ENCODE measurements around the gene HELT.

Gene HELT

DNA sequence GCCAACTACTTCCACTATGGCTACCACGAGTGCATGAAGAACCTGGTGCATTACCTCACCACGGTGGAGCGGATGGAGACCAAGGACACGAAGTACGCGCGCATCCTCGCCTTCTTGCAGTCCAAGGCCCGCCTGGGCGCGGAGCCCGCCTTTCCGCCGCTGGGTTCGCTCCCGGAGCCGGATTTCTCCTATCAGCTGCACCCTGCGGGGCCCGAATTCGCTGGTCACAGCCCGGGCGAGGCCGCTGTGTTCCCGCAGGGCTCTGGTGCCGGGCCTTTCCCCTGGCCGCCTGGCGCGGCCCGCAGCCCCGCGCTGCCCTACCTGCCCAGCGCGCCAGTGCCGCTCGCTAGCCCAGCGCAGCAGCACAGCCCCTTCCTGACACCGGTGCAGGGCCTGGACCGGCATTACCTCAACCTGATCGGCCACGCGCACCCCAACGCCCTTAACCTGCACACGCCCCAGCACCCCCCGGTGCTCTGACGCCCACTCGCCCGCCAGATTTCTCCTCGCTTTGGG, 2.1 kb downstream of the HELT start:
- TF ChIP-seq ZBTB20 (tag by site-specific recombination; IDR thresholded peaks at IDR 0.05) = peak; percentile 40; the same call in 1 of the 2 replicates
- TF ChIP-seq SP2 (tag by site-specific recombination; IDR thresholded peaks at IDR 0.05) = peak; percentile 43
- peak; percentile 74 for TF ChIP-seq ZBTB8A (tag by site-specific recombination; IDR thresholded peaks at IDR 0.05)
- peak; percentile 50 for TF ChIP-seq ZFHX2 (tag by site-specific recombination; conservative IDR thresholded peaks at IDR 0.05)
- TF ChIP-seq ZNF140 (tag by site-specific recombination; IDR thresholded peaks at IDR 0.05) = no peak
- TF ChIP-seq, protein P1, sequence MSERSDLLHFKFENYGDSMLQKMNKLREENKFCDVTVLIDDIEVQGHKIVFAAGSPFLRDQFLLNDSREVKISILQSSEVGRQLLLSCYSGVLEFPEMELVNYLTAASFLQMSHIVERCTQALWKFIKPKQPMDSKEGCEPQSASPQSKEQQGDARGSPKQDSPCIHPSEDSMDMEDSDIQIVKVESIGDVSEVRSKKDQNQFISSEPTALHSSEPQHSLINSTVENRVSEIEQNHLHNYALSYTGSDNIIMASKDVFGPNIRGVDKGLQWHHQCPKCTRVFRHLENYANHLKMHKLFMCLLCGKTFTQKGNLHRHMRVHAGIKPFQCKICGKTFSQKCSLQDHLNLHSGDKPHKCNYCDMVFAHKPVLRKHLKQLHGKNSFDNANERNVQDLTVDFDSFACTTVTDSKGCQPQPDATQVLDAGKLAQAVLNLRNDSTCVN (tag by site-specific recombination; optimal IDR thresholded peaks at IDR 0.05) = peak; percentile 72
- TF ChIP-seq, protein P2, sequence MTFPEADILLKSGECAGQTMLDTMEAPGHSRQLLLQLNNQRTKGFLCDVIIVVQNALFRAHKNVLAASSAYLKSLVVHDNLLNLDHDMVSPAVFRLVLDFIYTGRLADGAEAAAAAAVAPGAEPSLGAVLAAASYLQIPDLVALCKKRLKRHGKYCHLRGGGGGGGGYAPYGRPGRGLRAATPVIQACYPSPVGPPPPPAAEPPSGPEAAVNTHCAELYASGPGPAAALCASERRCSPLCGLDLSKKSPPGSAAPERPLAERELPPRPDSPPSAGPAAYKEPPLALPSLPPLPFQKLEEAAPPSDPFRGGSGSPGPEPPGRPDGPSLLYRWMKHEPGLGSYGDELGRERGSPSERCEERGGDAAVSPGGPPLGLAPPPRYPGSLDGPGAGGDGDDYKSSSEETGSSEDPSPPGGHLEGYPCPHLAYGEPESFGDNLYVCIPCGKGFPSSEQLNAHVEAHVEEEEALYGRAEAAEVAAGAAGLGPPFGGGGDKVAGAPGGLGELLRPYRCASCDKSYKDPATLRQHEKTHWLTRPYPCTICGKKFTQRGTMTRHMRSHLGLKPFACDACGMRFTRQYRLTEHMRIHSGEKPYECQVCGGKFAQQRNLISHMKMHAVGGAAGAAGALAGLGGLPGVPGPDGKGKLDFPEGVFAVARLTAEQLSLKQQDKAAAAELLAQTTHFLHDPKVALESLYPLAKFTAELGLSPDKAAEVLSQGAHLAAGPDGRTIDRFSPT (tag by site-specific recombination; IDR thresholded peaks at IDR 0.05) = no peak
- Histone ChIP-seq H3K4me1 (ENCODE audit: control insufficient read depth, insufficient read depth, low read length) (peaks cover 4% of the 10 kb centered on the region), H3K4me3 (ENCODE audit: low read depth, low read length) (peak overlapping the region; percentile 38), H3K9me3 (ENCODE audit: control insufficient read depth, insufficient read depth, low read depth, low read length) (no peaks in the 10 kb centered on the region), H3K27ac (ENCODE audit: extremely low read depth, low read depth, low read length) (peak overlapping the region; percentile 34; the same call in 1 of the 2 replicates), H3K36me3 (ENCODE audit: control insufficient read depth in 2 of 2, insufficient read depth in 1 of 2, low read length in 2 of 2) (no peaks in the 10 kb centered on the region)
- POLR2A ChIA-PET = interaction anchor here (1.6 kb wide), 1 partner anchor 286 kb away, joined by 4 read pairs; the partner anchor contains the start of gene CENPU
- CTCF ChIA-PET = interaction anchor here (0.6 to 1.2 kb wide), 2 partner anchors 76 to 275 kb away, joined by 3 read pairs; no protein-coding TSS in a partner anchor

DNA sequence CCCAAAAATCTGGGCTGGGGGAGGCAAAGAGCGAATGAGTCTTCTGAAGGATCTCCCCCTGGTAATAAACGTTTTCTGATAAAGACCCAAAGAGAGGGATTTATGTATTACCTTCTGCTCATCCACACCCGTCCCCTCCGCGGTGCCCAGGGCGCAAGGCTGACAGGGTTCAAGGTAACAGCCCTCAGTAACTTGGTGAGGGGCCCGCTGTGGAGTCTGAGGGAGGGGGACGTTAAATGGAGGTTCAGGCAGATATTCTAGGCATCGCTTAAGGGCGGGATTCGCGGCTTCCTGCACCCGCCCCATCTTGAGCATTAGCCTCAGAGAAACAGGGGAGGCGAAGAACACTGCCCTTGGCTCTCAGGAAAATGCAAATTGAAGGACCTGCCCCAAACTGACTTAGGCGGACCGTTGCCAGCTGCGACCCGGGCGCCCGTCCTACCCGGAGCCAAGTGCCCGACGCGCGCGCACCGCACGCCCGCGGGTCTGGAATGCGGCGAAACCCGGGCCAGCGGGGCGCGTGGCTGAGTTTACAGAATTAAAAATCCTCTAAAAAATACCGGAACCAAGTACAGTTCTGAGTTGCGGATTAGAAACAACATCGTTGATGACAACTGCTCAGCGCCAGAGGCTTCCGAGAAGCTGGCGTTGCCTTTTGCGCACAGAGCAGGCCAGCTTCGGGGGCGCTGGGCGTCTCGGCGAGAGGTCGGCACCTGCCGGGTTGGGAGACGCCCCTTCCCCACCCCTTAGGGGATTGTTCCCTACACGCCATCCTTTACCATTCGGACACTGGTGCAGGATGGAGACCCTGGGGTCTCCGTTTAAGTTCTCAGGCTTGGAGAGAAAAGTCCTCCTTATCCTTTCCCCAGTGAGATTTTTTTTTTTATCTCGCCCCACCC, 2.8 kb downstream of the HELT start:
- no peaks in the 10 kb centered on the region for H3K9me3 ChIP-seq (ENCODE audit: control insufficient read depth, insufficient read depth, low read depth, low read length)
- POLR2A ChIA-PET = no interaction called here
- H3K4me1 ChIP-seq (ENCODE audit: control insufficient read depth, insufficient read depth, low read length) = peaks cover 4% of the 10 kb centered on the region
- CTCF ChIA-PET = interaction anchor here (0.6 kb wide), 1 partner anchor 75 kb away, joined by 3 read pairs; no protein-coding TSS in a partner anchor
- no peak overlapping the region for H3K4me3 ChIP-seq (ENCODE audit: low read depth, low read length)
- H3K27ac ChIP-seq (ENCODE audit: extremely low read depth, low read depth, low read length) = peak overlapping the region; percentile 34; the same call in 1 of the 2 replicates
- no peaks in the 10 kb centered on the region for H3K36me3 ChIP-seq (ENCODE audit: control insufficient read depth in 2 of 2, insufficient read depth in 1 of 2, low read length in 2 of 2)
- TF ChIP-seq SP3 (tag by site-specific recombination; IDR thresholded peaks at IDR 0.05) = 0 out of 2 replicates have a peak, but pooled peaks have one; percentile 15
- no peak for TF ChIP-seq OVOL3 (tag by site-specific recombination; IDR thresholded peaks at IDR 0.05)
- no peak for TF ChIP-seq ZFP69B (tag by site-specific recombination; IDR thresholded peaks at IDR 0.05)
- no peak for TF ChIP-seq ZNF610 (tag by site-specific recombination; IDR thresholded peaks at IDR 0.05; ENCODE audit: borderline replicate concordance)
- no peak for TF ChIP-seq ZNF266 (tag by site-specific recombination; IDR thresholded peaks at IDR 0.05; ENCODE audit: low read depth)
- TF ChIP-seq KLF10 (tag by site-specific recombination; IDR thresholded peaks at IDR 0.05) = no peak
- peak; percentile 46 for TF ChIP-seq SP2 (tag by site-specific recombination; IDR thresholded peaks at IDR 0.05)
- TF ChIP-seq ZNF48 (tag by site-specific recombination; IDR thresholded peaks at IDR 0.05) = no peak
- TF ChIP-seq, protein P1 (tag by site-specific recombination; optimal IDR thresholded peaks at IDR 0.05) = peak; percentile 31
- no peak for TF ChIP-seq ZNF366 (tag by site-specific recombination; conservative IDR thresholded peaks at IDR 0.05)
- TF ChIP-seq ZNF654 (tag by site-specific recombination; IDR thresholded peaks at IDR 0.05; ENCODE audit: low read depth) = no peak
- no peak for TF ChIP-seq MEIS1 (CRISPR knock-in tag; IDR thresholded peaks at IDR 0.05; ENCODE audit: borderline replicate concordance)
- TF ChIP-seq ZIC2 (tag by site-specific recombination; IDR thresholded peaks at IDR 0.05) = 0 out of 2 replicates have a peak, but pooled peaks have one; percentile 9
- no peak for TF ChIP-seq ZNF837 (tag by site-specific recombination; IDR thresholded peaks at IDR 0.05)
- 0 out of 2 replicates have a peak, but pooled peaks have one; percentile 33 for TF ChIP-seq KLF1 (tag by site-specific recombination; IDR thresholded peaks at IDR 0.05)
- TF ChIP-seq ZNF335 (tag by site-specific recombination; conservative IDR thresholded peaks at IDR 0.05) = peak; percentile 53
- no peak for TF ChIP-seq PRDM1 (tag by site-specific recombination; IDR thresholded peaks at IDR 0.05)
- TF ChIP-seq YY1 (tag by site-specific recombination; IDR thresholded peaks at IDR 0.05) = no peak
- no peak for TF ChIP-seq KLF7 (tag by site-specific recombination; IDR thresholded peaks at IDR 0.05; ENCODE audit: borderline replicate concordance)
- TF ChIP-seq, protein P3, sequence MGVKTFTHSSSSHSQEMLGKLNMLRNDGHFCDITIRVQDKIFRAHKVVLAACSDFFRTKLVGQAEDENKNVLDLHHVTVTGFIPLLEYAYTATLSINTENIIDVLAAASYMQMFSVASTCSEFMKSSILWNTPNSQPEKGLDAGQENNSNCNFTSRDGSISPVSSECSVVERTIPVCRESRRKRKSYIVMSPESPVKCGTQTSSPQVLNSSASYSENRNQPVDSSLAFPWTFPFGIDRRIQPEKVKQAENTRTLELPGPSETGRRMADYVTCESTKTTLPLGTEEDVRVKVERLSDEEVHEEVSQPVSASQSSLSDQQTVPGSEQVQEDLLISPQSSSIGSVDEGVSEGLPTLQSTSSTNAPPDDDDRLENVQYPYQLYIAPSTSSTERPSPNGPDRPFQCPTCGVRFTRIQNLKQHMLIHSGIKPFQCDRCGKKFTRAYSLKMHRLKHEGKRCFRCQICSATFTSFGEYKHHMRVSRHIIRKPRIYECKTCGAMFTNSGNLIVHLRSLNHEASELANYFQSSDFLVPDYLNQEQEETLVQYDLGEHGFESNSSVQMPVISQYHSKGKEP (tag by site-specific recombination; IDR thresholded peaks at IDR 0.05) = no peak
- no peak for TF ChIP-seq ZNF354C (tag by site-specific recombination; IDR thresholded peaks at IDR 0.05; ENCODE audit: borderline replicate concordance, low read depth)
- TF ChIP-seq GLIS1 (tag by site-specific recombination; IDR thresholded peaks at IDR 0.05) = no peak

Data from HEK293 (cell line).